Activated T-cell treated with anti-CD3 and anti-CD28 coated beads, Interleukin-2, amount 50 U/mL, for 4 hours (primary cell): ENCODE data around the gene RANBP2. TPM values are rescaled to one million over a fixed set of nuclear protein-coding genes. Genes with fewer than 3 reads are reported as not detected.

ENCODE experiments used
- total RNA-seq, 3 donors: library from RNA; stranded (reverse); gene quantifications; one replicate each; pipeline ENCODE4 v1.2.1, GENCODE V29; 2021

Gene RANBP2
- total RNA-seq, 3 donors from 2014 or later: 72.3 to 84.8 (median 81.1) TPM

Other genes starting within 250 kb of the RANBP2 start
- 10 to 100 TPM; 40.2 to 45.0 (median 41.2) TPM for gene LIMS1, start 185.0 kb upstream of the RANBP2 start, total RNA-seq
- 10 to 100 TPM; 12.6 to 14.4 (median 12.7) TPM for gene CCDC138, start 67.3 kb downstream of the RANBP2 start, total RNA-seq